Measurements from ENCODE around the gene CLEC20A. TPM values are rescaled to one million over a fixed set of nuclear protein-coding genes. Genes with fewer than 3 reads are reported as not detected.
A peak's percentile ranks its signal among the peaks of the same experiment; 100 is the strongest.

Gene CLEC20A
- total and polyA plus RNA-seq, 2 experiments from 2014 or later: not detected

DNA sequence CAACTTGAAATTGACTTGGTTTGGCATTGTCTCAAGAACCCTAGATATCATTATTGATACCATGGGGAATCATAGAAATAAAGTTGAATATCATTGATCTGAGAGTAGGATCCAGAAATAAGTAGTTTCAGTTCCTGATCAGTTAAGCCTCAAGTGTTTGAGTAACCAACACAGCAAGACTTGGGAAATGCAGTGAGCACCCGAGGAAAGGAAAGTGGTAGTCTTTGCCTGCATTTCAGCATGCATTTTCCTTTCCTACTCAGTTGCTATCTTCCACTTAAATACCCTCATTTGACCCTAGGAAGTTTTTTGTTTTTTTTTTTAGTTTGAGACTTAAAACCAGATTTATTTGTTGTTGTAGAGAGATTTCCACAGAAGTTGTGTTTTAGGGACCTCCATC lies 18.9 kb downstream of the CLEC20A start:
- TF ChIP-seq POLR2AphosphoS5 (IDR thresholded peaks at IDR 0.05; ENCODE audit: low read depth): no peak
- TF ChIP-seq EZH2 (IDR thresholded peaks at IDR 0.05; ENCODE audit: low read depth, unreplicated experiment): no peak
- no peak for TF ChIP-seq EZH2phosphoT487 (IDR thresholded peaks at IDR 0.05; ENCODE audit: unreplicated experiment)
- TF ChIP-seq, protein P1, sequence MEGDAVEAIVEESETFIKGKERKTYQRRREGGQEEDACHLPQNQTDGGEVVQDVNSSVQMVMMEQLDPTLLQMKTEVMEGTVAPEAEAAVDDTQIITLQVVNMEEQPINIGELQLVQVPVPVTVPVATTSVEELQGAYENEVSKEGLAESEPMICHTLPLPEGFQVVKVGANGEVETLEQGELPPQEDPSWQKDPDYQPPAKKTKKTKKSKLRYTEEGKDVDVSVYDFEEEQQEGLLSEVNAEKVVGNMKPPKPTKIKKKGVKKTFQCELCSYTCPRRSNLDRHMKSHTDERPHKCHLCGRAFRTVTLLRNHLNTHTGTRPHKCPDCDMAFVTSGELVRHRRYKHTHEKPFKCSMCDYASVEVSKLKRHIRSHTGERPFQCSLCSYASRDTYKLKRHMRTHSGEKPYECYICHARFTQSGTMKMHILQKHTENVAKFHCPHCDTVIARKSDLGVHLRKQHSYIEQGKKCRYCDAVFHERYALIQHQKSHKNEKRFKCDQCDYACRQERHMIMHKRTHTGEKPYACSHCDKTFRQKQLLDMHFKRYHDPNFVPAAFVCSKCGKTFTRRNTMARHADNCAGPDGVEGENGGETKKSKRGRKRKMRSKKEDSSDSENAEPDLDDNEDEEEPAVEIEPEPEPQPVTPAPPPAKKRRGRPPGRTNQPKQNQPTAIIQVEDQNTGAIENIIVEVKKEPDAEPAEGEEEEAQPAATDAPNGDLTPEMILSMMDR (conservative IDR thresholded peaks at IDR 0.05; ENCODE audit: low read depth in 2 of 2): no peak
- no peak for TF ChIP-seq ZNF331 (CRISPR knock-in tag; IDR thresholded peaks at IDR 0.05; ENCODE audit: low read depth)
- TF ChIP-seq CREB1 (CRISPR knock-in tag; IDR thresholded peaks at IDR 0.05; ENCODE audit: low read depth): no peak
- TF ChIP-seq, protein P2, sequence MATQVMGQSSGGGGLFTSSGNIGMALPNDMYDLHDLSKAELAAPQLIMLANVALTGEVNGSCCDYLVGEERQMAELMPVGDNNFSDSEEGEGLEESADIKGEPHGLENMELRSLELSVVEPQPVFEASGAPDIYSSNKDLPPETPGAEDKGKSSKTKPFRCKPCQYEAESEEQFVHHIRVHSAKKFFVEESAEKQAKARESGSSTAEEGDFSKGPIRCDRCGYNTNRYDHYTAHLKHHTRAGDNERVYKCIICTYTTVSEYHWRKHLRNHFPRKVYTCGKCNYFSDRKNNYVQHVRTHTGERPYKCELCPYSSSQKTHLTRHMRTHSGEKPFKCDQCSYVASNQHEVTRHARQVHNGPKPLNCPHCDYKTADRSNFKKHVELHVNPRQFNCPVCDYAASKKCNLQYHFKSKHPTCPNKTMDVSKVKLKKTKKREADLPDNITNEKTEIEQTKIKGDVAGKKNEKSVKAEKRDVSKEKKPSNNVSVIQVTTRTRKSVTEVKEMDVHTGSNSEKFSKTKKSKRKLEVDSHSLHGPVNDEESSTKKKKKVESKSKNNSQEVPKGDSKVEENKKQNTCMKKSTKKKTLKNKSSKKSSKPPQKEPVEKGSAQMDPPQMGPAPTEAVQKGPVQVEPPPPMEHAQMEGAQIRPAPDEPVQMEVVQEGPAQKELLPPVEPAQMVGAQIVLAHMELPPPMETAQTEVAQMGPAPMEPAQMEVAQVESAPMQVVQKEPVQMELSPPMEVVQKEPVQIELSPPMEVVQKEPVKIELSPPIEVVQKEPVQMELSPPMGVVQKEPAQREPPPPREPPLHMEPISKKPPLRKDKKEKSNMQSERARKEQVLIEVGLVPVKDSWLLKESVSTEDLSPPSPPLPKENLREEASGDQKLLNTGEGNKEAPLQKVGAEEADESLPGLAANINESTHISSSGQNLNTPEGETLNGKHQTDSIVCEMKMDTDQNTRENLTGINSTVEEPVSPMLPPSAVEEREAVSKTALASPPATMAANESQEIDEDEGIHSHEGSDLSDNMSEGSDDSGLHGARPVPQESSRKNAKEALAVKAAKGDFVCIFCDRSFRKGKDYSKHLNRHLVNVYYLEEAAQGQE (IDR thresholded peaks at IDR 0.05; ENCODE audit: unreplicated experiment): no peak
- no peak for TF ChIP-seq ZNF114 (CRISPR knock-in tag; IDR thresholded peaks at IDR 0.05)
- no peak for TF ChIP-seq JUNB (IDR thresholded peaks at IDR 0.05; ENCODE audit: unreplicated experiment)
- TF ChIP-seq, protein P3, sequence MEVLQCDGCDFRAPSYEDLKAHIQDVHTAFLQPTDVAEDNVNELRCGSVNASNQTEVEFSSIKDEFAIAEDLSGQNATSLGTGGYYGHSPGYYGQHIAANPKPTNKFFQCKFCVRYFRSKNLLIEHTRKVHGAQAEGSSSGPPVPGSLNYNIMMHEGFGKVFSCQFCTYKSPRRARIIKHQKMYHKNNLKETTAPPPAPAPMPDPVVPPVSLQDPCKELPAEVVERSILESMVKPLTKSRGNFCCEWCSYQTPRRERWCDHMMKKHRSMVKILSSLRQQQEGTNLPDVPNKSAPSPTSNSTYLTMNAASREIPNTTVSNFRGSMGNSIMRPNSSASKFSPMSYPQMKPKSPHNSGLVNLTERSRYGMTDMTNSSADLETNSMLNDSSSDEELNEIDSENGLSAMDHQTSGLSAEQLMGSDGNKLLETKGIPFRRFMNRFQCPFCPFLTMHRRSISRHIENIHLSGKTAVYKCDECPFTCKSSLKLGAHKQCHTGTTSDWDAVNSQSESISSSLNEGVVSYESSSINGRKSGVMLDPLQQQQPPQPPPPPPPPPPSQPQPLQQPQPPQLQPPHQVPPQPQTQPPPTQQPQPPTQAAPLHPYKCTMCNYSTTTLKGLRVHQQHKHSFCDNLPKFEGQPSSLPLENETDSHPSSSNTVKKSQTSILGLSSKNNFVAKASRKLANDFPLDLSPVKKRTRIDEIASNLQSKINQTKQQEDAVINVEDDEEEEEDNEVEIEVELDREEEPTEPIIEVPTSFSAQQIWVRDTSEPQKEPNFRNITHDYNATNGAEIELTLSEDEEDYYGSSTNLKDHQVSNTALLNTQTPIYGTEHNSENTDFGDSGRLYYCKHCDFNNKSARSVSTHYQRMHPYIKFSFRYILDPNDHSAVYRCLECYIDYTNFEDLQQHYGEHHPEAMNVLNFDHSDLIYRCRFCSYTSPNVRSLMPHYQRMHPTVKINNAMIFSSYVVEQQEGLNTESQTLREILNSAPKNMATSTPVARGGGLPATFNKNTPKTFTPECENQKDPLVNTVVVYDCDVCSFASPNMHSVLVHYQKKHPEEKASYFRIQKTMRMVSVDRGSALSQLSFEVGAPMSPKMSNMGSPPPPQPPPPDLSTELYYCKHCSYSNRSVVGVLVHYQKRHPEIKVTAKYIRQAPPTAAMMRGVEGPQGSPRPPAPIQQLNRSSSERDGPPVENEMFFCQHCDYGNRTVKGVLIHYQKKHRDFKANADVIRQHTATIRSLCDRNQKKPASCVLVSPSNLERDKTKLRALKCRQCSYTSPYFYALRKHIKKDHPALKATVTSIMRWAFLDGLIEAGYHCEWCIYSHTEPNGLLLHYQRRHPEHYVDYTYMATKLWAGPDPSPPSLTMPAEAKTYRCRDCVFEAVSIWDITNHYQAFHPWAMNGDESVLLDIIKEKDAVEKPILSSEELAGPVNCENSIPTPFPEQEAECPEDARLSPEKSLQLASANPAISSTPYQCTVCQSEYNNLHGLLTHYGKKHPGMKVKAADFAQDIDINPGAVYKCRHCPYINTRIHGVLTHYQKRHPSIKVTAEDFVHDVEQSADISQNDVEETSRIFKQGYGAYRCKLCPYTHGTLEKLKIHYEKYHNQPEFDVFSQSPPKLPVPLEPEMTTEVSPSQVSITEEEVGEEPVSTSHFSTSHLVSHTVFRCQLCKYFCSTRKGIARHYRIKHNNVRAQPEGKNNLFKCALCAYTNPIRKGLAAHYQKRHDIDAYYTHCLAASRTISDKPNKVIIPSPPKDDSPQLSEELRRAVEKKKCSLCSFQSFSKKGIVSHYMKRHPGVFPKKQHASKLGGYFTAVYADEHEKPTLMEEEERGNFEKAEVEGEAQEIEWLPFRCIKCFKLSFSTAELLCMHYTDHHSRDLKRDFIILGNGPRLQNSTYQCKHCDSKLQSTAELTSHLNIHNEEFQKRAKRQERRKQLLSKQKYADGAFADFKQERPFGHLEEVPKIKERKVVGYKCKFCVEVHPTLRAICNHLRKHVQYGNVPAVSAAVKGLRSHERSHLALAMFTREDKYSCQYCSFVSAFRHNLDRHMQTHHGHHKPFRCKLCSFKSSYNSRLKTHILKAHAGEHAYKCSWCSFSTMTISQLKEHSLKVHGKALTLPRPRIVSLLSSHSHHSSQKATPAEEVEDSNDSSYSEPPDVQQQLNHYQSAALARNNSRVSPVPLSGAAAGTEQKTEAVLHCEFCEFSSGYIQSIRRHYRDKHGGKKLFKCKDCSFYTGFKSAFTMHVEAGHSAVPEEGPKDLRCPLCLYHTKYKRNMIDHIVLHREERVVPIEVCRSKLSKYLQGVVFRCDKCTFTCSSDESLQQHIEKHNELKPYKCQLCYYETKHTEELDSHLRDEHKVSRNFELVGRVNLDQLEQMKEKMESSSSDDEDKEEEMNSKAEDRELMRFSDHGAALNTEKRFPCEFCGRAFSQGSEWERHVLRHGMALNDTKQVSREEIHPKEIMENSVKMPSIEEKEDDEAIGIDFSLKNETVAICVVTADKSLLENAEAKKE (CRISPR knock-in tag; IDR thresholded peaks at IDR 0.05): no peak
- TF ChIP-seq, protein P4, sequence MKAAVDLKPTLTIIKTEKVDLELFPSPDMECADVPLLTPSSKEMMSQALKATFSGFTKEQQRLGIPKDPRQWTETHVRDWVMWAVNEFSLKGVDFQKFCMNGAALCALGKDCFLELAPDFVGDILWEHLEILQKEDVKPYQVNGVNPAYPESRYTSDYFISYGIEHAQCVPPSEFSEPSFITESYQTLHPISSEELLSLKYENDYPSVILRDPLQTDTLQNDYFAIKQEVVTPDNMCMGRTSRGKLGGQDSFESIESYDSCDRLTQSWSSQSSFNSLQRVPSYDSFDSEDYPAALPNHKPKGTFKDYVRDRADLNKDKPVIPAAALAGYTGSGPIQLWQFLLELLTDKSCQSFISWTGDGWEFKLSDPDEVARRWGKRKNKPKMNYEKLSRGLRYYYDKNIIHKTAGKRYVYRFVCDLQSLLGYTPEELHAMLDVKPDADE (IDR thresholded peaks at IDR 0.05): no peak
- TF ChIP-seq NANOG (IDR thresholded peaks at IDR 0.05; ENCODE audit: borderline replicate concordance): no peak
- TF ChIP-seq STAT1 (IDR thresholded peaks at IDR 0.05; ENCODE audit: unreplicated experiment): no peak
- Histone ChIP-seq H3K36me3 (ENCODE audit: insufficient read depth) (peaks cover 17% of the 10 kb centered on the region; the same call in 1 of the 2 replicates), H3K27ac (ENCODE audit: low read depth) (peak overlapping the region; percentile 43; the same call in 1 of the 2 replicates), H3K9me2 (ENCODE audit: insufficient read depth) (no peaks in the 10 kb centered on the region), H2AFZ (no peak overlapping the region), H3K4me2 (no peak overlapping the region), H3F3A (replicated peaks; ENCODE audit: low read depth) (no peaks in the 10 kb centered on the region), H3K27me3 (ENCODE audit: insufficient read depth) (no peaks in the 10 kb centered on the region), H3K4me1 (ENCODE audit: insufficient read depth) (peaks cover 21% of the 10 kb centered on the region), H4K20me1 (replicated peaks; ENCODE audit: insufficient read depth) (no peaks in the 10 kb centered on the region), H3K4me3 (no peak overlapping the region), H3K79me2 (replicated peaks; ENCODE audit: insufficient read depth) (no peaks in the 10 kb centered on the region)
- peaks cover 22% of the 10 kb centered on the region; the same call in 2 of the 3 replicates for H3K36me3 Mint-ChIP-seq (ENCODE audit: low read depth)
- H3K27me3 Mint-ChIP-seq (ENCODE audit: insufficient read depth, low read depth, poor library complexity): peaks cover 2% of the 10 kb centered on the region
- ATAC-seq: no peak; the same call in 2 of the 3 replicates
- no peaks in the 10 kb centered on the region for H3K9me3 Mint-ChIP-seq
- no peak for DNase-seq (ENCODE audit: low spot score)
- no peak overlapping the region for H3K27ac Mint-ChIP-seq
- H3K4me3 Mint-ChIP-seq: no peak overlapping the region
- H3K4me1 Mint-ChIP-seq: peaks cover 20% of the 10 kb centered on the region

Measured in GM23338 (cell line).